Prostate gland (tissue), 2 donors: ENCODE measurements around the gene NTNG2. TPM values are rescaled to one million over a fixed set of nuclear protein-coding genes. Genes with fewer than 3 reads are reported as not detected.

Experiments used
- DNase-seq: peaks from one replicate; pipeline ENCODE4 v3.0.0-alpha.2; 2019; ENCODE audit warnings: low spot score
- H3K27ac ChIP-seq, 2 donors: fragments of 200-600 bp; sonication (generic); 2 replicates each; pipeline ENCODE4 v1.5.1; 2017 to 2019
- H3K27me3 ChIP-seq: fragments of 200-600 bp; sonication (generic); replicated peaks from 2 replicates; pipeline ENCODE4 v1.5.1; 2019; ENCODE audit not compliant: insufficient read depth
- H3K36me3 ChIP-seq, 2 donors: fragments of 200-600 bp; sonication (generic); 1 replicate in 1 of 2; 2 replicates in 1 of 2; pipeline versions ENCODE4 v1.5.1 to v1.8.1; 2017 to 2019
- H3K4me1 ChIP-seq: fragments of 200-600 bp; sonication (generic); replicated peaks from 2 replicates; pipeline ENCODE4 v1.5.1; 2019
- H3K4me3 ChIP-seq, 2 donors: fragments of 200-600 bp; sonication (generic); 2 replicates each; pipeline ENCODE4 v1.5.1; 2017 to 2019
- H3K9me3 ChIP-seq: fragments of 200-600 bp; sonication (generic); 2 replicates; pipeline ENCODE4 v1.5.1; 2017
- CTCF ChIP-seq, 4 experiments: fragments of 200-600 bp in 2 of 4; fragments of 450-650 bp in 2 of 4; sonication (generic) in 2 of 4; IDR thresholded peaks; 1 replicate in 3 of 4; 2 replicates in 1 of 4; pipeline ENCODE4 v1.5.1; 2016 to 2019; ENCODE audit warnings: antibody characterized with exemption in 4 of 4, mild to moderate bottlenecking in 2 of 4, moderate library complexity in 2 of 4
- POLR2A ChIP-seq: fragments of 450-650 bp; IDR thresholded peaks from one replicate; pipeline ENCODE4 v1.6.1; 2016; ENCODE audit warnings: antibody characterized with exemption, mild to moderate bottlenecking
- POLR2AphosphoS5 ChIP-seq: sonication (generic); formaldehyde crosslinking; IDR thresholded peaks from one replicate; pipeline ENCODE4 v1.6.1; 2017; ENCODE audit warnings: antibody characterized with exemption
- whole genome bisulfite sequencing: methylation state at CpG from one replicate; pipeline ENCODE4 v1.1.5; 2018; 5-methylcytosine and 5-hydroxymethylcytosine counted together
- intact Hi-C: fragments of 100-400 bp; cut with DNase I; formaldehyde crosslinking; loops from one replicate; pipeline ENCODE4 v1.14.2; 2022
- total RNA-seq, 2 donors: library from RNA; depleted of rRNA; stranded (reverse); fragments of >200 nt; gene quantifications; one replicate each; pipeline ENCODE4 v1.1.0, GENCODE V29; 2016

NTNG2 gene
- total RNA-seq, 2 donors from 2014 or later: 12.7 to 37.4 TPM

DNA sequence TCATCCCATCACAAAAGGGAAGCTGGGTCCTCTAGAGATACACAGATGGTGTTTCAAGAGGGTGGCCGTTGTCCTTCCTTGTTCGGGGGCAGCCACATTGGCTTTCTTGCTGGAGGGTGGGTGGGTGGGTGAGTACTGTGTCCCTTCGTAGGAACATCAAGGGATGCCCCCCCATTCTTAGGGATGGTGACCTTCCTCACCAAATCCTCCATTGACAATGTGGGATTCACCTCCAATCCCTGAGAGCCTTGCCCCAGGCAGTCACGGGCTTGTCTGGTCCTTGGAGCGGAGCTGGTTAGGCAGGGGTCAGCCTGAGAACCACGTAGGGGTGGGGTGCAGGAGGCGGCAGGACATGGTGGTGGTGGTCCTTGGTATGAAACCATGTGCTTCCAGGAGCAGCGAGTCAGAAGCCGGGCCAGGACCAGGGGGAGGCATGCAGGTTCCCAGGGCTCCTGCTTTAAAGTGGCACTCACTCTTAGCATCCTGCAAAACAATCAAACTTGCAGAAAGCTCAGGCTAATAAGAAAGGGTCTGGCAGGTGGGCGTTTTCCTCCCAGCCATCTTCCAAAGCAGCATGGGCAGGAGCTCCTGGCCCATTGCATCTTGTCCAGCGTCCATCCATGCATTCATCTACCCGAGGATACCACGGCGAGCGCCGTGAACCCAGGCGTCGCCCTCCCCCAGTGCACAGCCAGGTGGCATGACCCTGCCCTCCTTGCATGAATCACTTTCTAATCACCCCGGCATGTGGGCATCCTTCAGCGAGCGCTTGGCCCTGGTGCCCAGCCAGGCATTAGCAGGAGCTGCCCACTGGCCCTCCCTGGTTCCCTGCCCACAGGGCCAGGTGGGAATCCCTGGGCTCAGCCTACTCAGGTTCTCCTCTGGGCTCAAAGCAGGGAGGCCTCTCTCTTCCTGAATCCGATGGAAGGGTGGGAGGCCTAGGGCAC, 76.4 kb downstream of the NTNG2 start:
- Histone ChIP-seq H3K36me3 (no peaks in the 10 kb centered on the region), H3K27me3 (no peaks in the 10 kb centered on the region), H3K4me1 (no peaks in the 10 kb centered on the region), H3K9me3 (no peaks in the 10 kb centered on the region), H3K27ac (no peak overlapping the region), H3K4me3 (no peak overlapping the region)
- DNase-seq: no peak
- TF ChIP-seq POLR2A (no peak), CTCF (IDR thresholded peaks at IDR 0.05) (no peak), POLR2AphosphoS5 (no peak)
- WGBS: 83% methylated on average over 22 of the region's 22 CpGs
- intact Hi-C loops: loop anchor here (5.0 kb wide), 2 partner anchors 71 to 476 kb away; no protein-coding TSS in a partner anchor

DNA sequence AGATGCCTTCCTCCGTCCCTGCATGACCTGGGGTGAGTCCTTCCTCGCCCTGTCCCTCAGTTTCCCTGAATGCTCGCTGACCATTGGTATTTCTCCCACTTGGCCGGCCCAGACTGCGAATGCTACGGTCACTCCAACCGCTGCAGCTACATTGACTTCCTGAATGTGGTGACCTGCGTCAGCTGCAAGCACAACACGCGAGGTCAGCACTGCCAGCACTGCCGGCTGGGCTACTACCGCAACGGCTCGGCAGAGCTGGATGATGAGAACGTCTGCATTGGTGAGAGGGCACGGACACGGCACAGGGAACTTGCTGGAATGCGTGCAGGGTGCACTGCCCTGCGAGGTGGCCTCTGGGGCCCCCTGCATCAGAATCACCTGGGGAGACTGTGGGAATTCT, 77.1 kb downstream of the NTNG2 start:
- Histone ChIP-seq H3K4me1 (no peaks in the 10 kb centered on the region), H3K4me3 (no peak overlapping the region), H3K36me3 (no peaks in the 10 kb centered on the region), H3K27ac (no peak overlapping the region), H3K27me3 (no peaks in the 10 kb centered on the region), H3K9me3 (no peaks in the 10 kb centered on the region)
- 77% methylated on average over 19 of the region's 19 CpGs for WGBS
- no peak for DNase-seq
- TF ChIP-seq CTCF (IDR thresholded peaks at IDR 0.05) (no peak), POLR2AphosphoS5 (no peak), POLR2A (no peak)
- intact Hi-C loops: loop anchor here (5.0 kb wide), 2 partner anchors 72 to 477 kb away; no protein-coding TSS in a partner anchor

GRCh38 chr9:132239518-132239917, 77.7 kb downstream of the NTNG2 start:
- DNase-seq: no peak
- 57% methylated on average over 3 of the region's 3 CpGs for WGBS
- TF ChIP-seq POLR2AphosphoS5: no peak
- TF ChIP-seq POLR2A: no peak
- no peak for TF ChIP-seq CTCF (IDR thresholded peaks at IDR 0.05)
- intact Hi-C loops: loop anchor here (5.0 kb wide), 2 partner anchors 72 to 477 kb away; no protein-coding TSS in a partner anchor
- no peaks in the 10 kb centered on the region for H3K9me3 ChIP-seq
- H3K27ac ChIP-seq: no peak overlapping the region
- no peaks in the 10 kb centered on the region for H3K4me1 ChIP-seq
- H3K4me3 ChIP-seq: no peak overlapping the region
- H3K36me3 ChIP-seq: no peaks in the 10 kb centered on the region
- no peaks in the 10 kb centered on the region for H3K27me3 ChIP-seq

DNA sequence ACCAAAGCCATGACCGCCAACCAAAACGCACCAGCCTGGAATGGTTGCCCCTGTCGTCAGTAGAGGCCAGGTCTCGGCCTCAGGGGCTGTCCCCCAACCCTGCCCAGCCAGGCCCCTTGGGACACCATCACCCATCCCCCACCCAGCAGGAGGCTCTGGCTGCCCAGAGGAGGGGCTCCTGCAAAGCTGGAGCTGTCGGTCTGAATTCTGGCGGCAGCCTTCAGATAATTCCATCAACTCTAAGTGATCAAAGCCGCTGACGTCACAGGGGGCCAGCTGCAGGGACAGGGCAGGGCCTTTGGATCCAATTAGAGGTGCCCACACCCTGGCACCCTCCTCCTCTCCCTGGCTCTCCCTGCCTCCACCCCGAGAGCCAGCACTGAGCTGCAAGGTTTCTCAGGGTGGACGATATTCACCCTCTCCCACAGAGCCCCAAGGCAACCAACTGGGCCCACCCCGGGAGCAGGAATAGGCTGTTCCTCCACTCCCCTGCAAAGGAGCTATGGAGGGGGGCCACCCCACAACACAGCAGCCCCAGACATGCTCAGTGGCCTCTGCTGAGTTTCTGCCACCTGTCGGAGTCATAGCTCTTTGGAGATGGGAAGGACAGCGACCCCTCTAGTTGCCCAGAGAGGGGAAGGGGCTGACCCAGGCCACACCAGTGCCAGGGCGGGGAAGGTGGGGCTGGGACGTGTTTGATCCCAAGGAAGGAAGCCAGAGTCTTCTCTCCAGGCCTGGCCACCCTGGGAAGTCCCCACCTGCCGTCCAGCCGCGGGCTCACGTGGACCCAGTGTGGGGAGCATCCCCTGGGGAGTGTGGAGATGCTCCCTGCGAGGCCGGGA, 78.4 kb downstream of the NTNG2 start:
- H3K27me3 ChIP-seq: no peaks in the 10 kb centered on the region
- H3K4me3 ChIP-seq: peak overlapping the region in 1 of 2 donors; percentile 65
- H3K4me1 ChIP-seq: no peaks in the 10 kb centered on the region
- no peaks in the 10 kb centered on the region for H3K9me3 ChIP-seq
- no peak for DNase-seq
- 55% methylated on average over 21 of the region's 21 CpGs for WGBS
- H3K36me3 ChIP-seq: no peaks in the 10 kb centered on the region
- intact Hi-C loops: loop anchor here (5.0 kb wide), 2 partner anchors 73 to 478 kb away; no protein-coding TSS in a partner anchor
- H3K27ac ChIP-seq: peak overlapping the region in 1 of 2 donors; percentile 53
- no peak for TF ChIP-seq POLR2A
- no peak for TF ChIP-seq CTCF (IDR thresholded peaks at IDR 0.05)
- TF ChIP-seq POLR2AphosphoS5: no peak
